Trophoblast cell (in vitro differentiated cells and primary cell): Measurements from ENCODE around the gene MACROD2.
A peak's percentile ranks its signal among the peaks of the same experiment; 100 is the strongest.

Experiments
- DNase-seq, 2 donors: peaks; one replicate each; pipeline ENCODE4 v3.0.0-alpha.2; 2016
- H2AFZ ChIP-seq: 2 replicates; pipeline ENCODE4 v1.6.1; 2013; ENCODE audit warnings: low read length, moderate library complexity, mild to moderate bottlenecking; ENCODE audit not compliant: insufficient read depth, poor library complexity
- H2AK5ac ChIP-seq: 2 replicates; pipeline ENCODE4 v1.6.1; 2013; ENCODE audit warnings: mild to moderate bottlenecking, low read length
- H2BK120ac ChIP-seq: 2 replicates; pipeline ENCODE4 v1.6.1; 2013; ENCODE audit warnings: low read length, mild to moderate bottlenecking, moderate library complexity; ENCODE audit not compliant: insufficient read depth, poor library complexity
- H2BK12ac ChIP-seq: 2 replicates; pipeline ENCODE4 v1.6.1; 2013; ENCODE audit warnings: mild to moderate bottlenecking, low read length, moderate library complexity
- H2BK5ac ChIP-seq: 2 replicates; pipeline ENCODE4 v1.6.1; 2013; ENCODE audit warnings: low read length, low read depth, moderate library complexity, mild to moderate bottlenecking; ENCODE audit not compliant: poor library complexity
- H3K14ac ChIP-seq: 2 replicates; pipeline ENCODE4 v1.6.1; 2013; ENCODE audit warnings: mild to moderate bottlenecking, low read length
- H3K18ac ChIP-seq: 2 replicates; pipeline ENCODE4 v1.6.1; 2013; ENCODE audit warnings: mild to moderate bottlenecking, low read length
- H3K23ac ChIP-seq: 2 replicates; pipeline ENCODE4 v1.6.1; 2013; ENCODE audit warnings: low read length
- H3K27ac ChIP-seq: 2 replicates; pipeline ENCODE4 v1.5.1; 2013; ENCODE audit warnings: low read depth, mild to moderate bottlenecking, inconsistent platforms, low read length, moderate library complexity
- H3K27me3 ChIP-seq: 2 replicates; pipeline ENCODE4 v1.6.1; 2013; ENCODE audit warnings: inconsistent platforms, mild to moderate bottlenecking, low read length, moderate library complexity; ENCODE audit not compliant: insufficient read depth
- H3K36me3 ChIP-seq, 2 experiments: 1 replicate in 1 of 2; 2 replicates in 1 of 2; pipeline ENCODE4 v1.6.1; 2013; ENCODE audit warnings: low read length in 2 of 2, mild to moderate bottlenecking in 2 of 2, moderate library complexity in 1 of 2; ENCODE audit not compliant: insufficient read depth in 2 of 2, control insufficient read depth in 1 of 2
- H3K4ac ChIP-seq: 2 replicates; pipeline ENCODE4 v1.6.1; 2013; ENCODE audit warnings: low read depth, mild to moderate bottlenecking, low read length, moderate library complexity
- H3K4me1 ChIP-seq, 2 experiments: 1 replicate in 1 of 2; 2 replicates in 1 of 2; pipeline ENCODE4 v1.6.1; 2013; ENCODE audit warnings: low read length in 2 of 2, mild to moderate bottlenecking in 2 of 2, moderate library complexity in 1 of 2; ENCODE audit not compliant: insufficient read depth in 2 of 2, control insufficient read depth in 1 of 2
- H3K4me2 ChIP-seq: 2 replicates; pipeline ENCODE4 v1.6.1; 2013; ENCODE audit warnings: inconsistent platforms, mild to moderate bottlenecking, low read length, moderate library complexity
- H3K4me3 ChIP-seq: 2 replicates; pipeline ENCODE4 v1.5.1; 2013; ENCODE audit warnings: mild to moderate bottlenecking, low read depth, low read length, inconsistent platforms
- H3K79me1 ChIP-seq: one replicate; pipeline ENCODE4 v1.6.1; 2013; ENCODE audit warnings: low read length
- H3K79me2 ChIP-seq: 2 replicates; pipeline ENCODE4 v1.6.1; 2013; ENCODE audit warnings: low read length, mild to moderate bottlenecking; ENCODE audit not compliant: control insufficient read depth, insufficient read depth, poor library complexity
- H3K9ac ChIP-seq: 2 replicates; pipeline ENCODE4 v1.6.1; 2013; ENCODE audit warnings: mild to moderate bottlenecking, low read length
- H3K9me3 ChIP-seq: 2 replicates; pipeline ENCODE4 v1.6.1; 2013; ENCODE audit warnings: low read depth, mild to moderate bottlenecking, control low read depth, inconsistent platforms, low read length; ENCODE audit not compliant: insufficient read depth
- H4K12ac ChIP-seq: 2 replicates; pipeline ENCODE4 v1.6.1; 2013; ENCODE audit warnings: low read depth, mild to moderate bottlenecking, low read length, moderate library complexity
- H4K8ac ChIP-seq: 2 replicates; pipeline ENCODE4 v1.6.1; 2013; ENCODE audit warnings: low read depth, mild to moderate bottlenecking, low read length, moderate library complexity
- H4K91ac ChIP-seq: one replicate; pipeline ENCODE4 v1.6.1; 2013; ENCODE audit warnings: low read depth, mild to moderate bottlenecking, low read length, moderate library complexity
- WGBS: extraction: QIAGEN DNeasy Blood & Tissue Kit; methylation state at CpG from one replicate; pipeline ENCODE4 v1.1.7; 2013; ENCODE audit warnings: missing lambda C conversion rate; ENCODE audit not compliant: insufficient read length, insufficient coverage; ENCODE audit errors: extremely low coverage; 5-methylcytosine and 5-hydroxymethylcytosine counted together

MACROD2 gene

DNA sequence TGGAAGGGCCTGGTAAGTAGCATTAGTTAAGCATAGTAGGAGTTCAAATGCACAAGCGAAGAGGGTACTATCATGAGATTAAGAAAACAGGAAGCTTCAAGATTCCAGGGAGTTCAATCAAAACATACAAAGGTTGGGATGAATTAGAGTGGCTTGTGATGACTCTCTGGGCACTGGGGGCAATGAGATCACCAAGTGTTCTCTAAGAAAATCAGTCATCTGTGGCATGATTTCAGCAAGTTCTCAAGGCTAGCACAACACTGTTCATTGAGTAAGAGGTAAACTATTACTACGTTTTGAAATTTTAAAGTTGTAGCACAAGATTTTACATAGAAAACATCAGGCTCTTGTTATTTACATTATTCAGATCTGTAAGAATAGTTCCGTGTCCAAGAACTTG lies 481.8 kb downstream of the MACROD2 start:
- Histone ChIP-seq H3K9ac (no peak overlapping the region), H3K79me1 (no peaks in the 10 kb centered on the region), H3K4me3 (no peak overlapping the region), H3K27me3 (no peaks in the 10 kb centered on the region), H3K4me1 (no peaks in the 10 kb centered on the region), H2BK12ac (no peak overlapping the region), H4K91ac (no peak overlapping the region), H3K14ac (no peak overlapping the region), H3K4ac (no peak overlapping the region), H3K27ac (no peak overlapping the region), H2AK5ac (no peak overlapping the region), H3K23ac (no peak overlapping the region), H2BK120ac (no peak overlapping the region), H4K8ac (no peak overlapping the region), H4K12ac (no peak overlapping the region), H2AFZ (no peak overlapping the region), H3K79me2 (no peaks in the 10 kb centered on the region), H3K18ac (no peak overlapping the region), H3K36me3 (no peaks in the 10 kb centered on the region), H3K4me2 (no peak overlapping the region), H3K9me3 (no peaks in the 10 kb centered on the region), H2BK5ac (no peak overlapping the region)
- DNase-seq: no peak
- no CpG with 5 or more reads among the region's 3 CpGs for WGBS

DNA sequence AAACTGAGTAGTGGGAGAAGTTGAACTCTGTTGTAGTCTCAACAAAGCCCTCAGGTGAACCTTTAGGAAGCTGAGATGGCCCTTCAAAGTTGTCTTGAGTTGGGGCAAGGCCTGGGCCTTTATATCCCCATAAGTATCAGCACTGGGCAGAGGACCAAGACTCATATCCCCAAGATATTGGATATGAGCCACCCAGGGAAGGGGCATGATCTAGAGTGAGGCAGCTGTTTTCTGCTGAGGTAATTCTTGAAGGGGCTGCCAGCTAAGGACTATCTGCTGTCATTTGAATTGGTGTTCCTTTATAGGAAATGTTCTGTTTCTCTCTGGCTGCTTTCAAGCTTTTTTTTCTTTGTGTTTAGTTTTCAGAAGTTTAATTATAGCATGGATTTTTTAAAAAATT lies 482.8 kb downstream of the MACROD2 start:
- Histone ChIP-seq H3K4me1 (no peaks in the 10 kb centered on the region), H3K4me2 (no peak overlapping the region), H3K18ac (no peak overlapping the region), H4K91ac (no peak overlapping the region), H3K27ac (no peak overlapping the region), H3K36me3 (no peaks in the 10 kb centered on the region), H3K9ac (no peak overlapping the region), H2BK120ac (no peak overlapping the region), H3K79me1 (no peaks in the 10 kb centered on the region), H3K9me3 (no peaks in the 10 kb centered on the region), H2AFZ (no peak overlapping the region), H4K12ac (no peak overlapping the region), H2BK5ac (no peak overlapping the region), H3K4me3 (no peak overlapping the region), H3K79me2 (no peaks in the 10 kb centered on the region), H3K23ac (no peak overlapping the region), H2BK12ac (no peak overlapping the region), H3K27me3 (no peaks in the 10 kb centered on the region), H3K4ac (no peak overlapping the region), H3K14ac (no peak overlapping the region), H4K8ac (no peak overlapping the region), H2AK5ac (no peak overlapping the region)
- DNase-seq: no peak

DNA sequence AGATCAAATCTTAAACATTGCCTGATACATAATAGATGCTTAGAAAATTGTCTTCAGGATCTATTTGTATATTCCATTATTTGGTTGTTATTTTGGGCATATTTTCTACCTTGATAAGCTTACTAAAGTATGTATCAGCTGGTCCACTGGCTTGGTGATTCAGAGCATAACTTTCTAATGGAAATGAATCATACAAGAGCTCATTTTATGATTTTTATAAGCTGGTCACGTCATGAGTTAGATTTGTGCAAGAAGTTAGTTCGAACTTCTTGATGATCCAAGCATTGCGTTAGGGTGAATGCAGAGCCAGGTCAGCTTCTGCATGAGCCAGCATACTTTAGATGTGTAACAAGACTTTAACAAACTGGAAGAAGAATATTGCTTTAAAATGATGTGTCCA lies 486.5 kb downstream of the MACROD2 start:
- no peak overlapping the region for H3K18ac ChIP-seq
- no peak overlapping the region for H3K14ac ChIP-seq
- no peaks in the 10 kb centered on the region for H3K79me2 ChIP-seq
- no peak overlapping the region for H2AFZ ChIP-seq
- H3K4ac ChIP-seq: no peak overlapping the region
- no peaks in the 10 kb centered on the region for H3K27me3 ChIP-seq
- H2BK120ac ChIP-seq: no peak overlapping the region
- no peaks in the 10 kb centered on the region for H3K4me1 ChIP-seq
- H3K9ac ChIP-seq: no peak overlapping the region
- WGBS: no CpG with 5 or more reads among the region's 3 CpGs
- H3K9me3 ChIP-seq: no peaks in the 10 kb centered on the region
- H4K12ac ChIP-seq: no peak overlapping the region
- H3K27ac ChIP-seq: no peak overlapping the region
- no peak overlapping the region for H2AK5ac ChIP-seq
- peak in 1 of 2 donors; percentile 38 for DNase-seq
- no peak overlapping the region for H3K4me3 ChIP-seq
- no peak overlapping the region for H4K8ac ChIP-seq
- no peak overlapping the region for H3K4me2 ChIP-seq
- H3K23ac ChIP-seq: no peak overlapping the region
- no peaks in the 10 kb centered on the region for H3K79me1 ChIP-seq
- no peak overlapping the region for H4K91ac ChIP-seq
- no peaks in the 10 kb centered on the region for H3K36me3 ChIP-seq
- H2BK12ac ChIP-seq: no peak overlapping the region
- H2BK5ac ChIP-seq: no peak overlapping the region

DNA sequence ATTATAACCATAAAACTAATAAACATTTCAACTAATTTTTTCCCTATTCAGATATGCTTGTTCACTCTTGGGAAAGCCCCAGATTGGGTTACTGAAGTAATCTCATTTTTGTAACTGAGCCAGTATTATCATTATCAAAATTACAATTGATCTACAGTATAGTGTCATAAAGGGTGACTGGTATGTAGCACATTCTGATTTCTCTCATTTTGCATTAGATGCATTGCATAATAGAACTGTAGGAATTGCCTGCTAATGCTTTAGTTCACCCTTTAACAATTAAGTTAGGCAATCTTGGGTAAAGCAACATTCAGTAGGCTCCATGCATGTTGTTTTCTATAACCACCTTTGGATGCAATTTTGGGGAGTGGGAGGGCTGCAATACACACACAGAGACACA lies 492.9 kb downstream of the MACROD2 start:
- Histone ChIP-seq H3K14ac (no peak overlapping the region), H2BK12ac (no peak overlapping the region), H3K4me1 (no peaks in the 10 kb centered on the region), H3K9me3 (no peaks in the 10 kb centered on the region), H3K79me1 (no peaks in the 10 kb centered on the region), H3K9ac (no peak overlapping the region), H3K4me3 (no peak overlapping the region), H4K91ac (no peak overlapping the region), H3K18ac (no peak overlapping the region), H3K27ac (no peak overlapping the region), H4K8ac (no peak overlapping the region), H3K79me2 (no peaks in the 10 kb centered on the region), H2BK5ac (no peak overlapping the region), H2AFZ (no peak overlapping the region), H3K27me3 (no peaks in the 10 kb centered on the region), H3K23ac (no peak overlapping the region), H4K12ac (no peak overlapping the region), H3K4ac (no peak overlapping the region), H3K4me2 (no peak overlapping the region), H2BK120ac (no peak overlapping the region), H3K36me3 (no peaks in the 10 kb centered on the region), H2AK5ac (no peak overlapping the region)
- no peak for DNase-seq
